ENCODE data around the gene TGM2.
A peak's percentile ranks its signal among the peaks of the same experiment; 100 is the strongest.

The TGM2 gene

DNA sequence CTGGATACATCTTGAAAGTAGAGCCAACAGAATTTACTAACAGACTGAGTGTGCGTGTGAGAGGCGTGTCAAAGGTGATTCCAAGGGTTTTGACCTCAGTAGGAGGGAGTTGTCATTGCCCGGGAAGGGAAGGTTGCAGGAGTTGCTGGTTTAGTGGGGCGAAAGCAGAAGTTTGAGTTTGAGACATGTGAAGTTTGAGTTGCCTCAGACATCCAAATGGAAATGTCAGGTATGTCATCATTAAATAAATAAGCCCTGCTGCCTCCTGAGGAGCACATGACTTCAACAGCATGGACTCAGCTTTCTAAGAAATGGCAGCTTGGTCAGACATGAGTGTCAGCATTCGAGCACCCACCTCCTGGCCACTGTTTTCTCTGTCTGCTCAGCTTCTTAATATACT is 26.6 kb upstream of the TGM2 start:
- Histone ChIP-seq H3K9ac (ENCODE audit: low read length) (no peak overlapping the region), H3K18ac (ENCODE audit: low read length) (no peak overlapping the region), H3K27ac (ENCODE audit: low read depth, low read length) (no peak overlapping the region), H3K79me2 (ENCODE audit: control insufficient read depth, insufficient read depth, low read length) (no peaks in the 10 kb centered on the region), H3K4me1 (ENCODE audit: control insufficient read depth, low read depth, low read length) (no peaks in the 10 kb centered on the region), H3K56ac (ENCODE audit: low read length) (no peak overlapping the region), H2BK5ac (ENCODE audit: low read length) (no peak overlapping the region), H2AK5ac (ENCODE audit: low read length) (no peak overlapping the region), H3K27me3 (ENCODE audit: insufficient read depth, low read length, poor library complexity) (no peaks in the 10 kb centered on the region), H2BK120ac (ENCODE audit: low read depth, low read length) (no peak overlapping the region), H3K23ac (ENCODE audit: low read length) (no peak overlapping the region), H3K4ac (ENCODE audit: low read depth, low read length) (no peak overlapping the region), H4K5ac (ENCODE audit: low read length) (no peak overlapping the region), H3K36me3 (ENCODE audit: control insufficient read depth, insufficient read depth, low read length) (no peaks in the 10 kb centered on the region), H3K4me2 (ENCODE audit: low read length) (no peak overlapping the region), H4K8ac (ENCODE audit: low read depth, low read length) (no peak overlapping the region), H2BK15ac (replicated peaks; ENCODE audit: low read depth) (no peak overlapping the region), H3K4me3 (ENCODE audit: low read length) (no peak overlapping the region), H3K79me1 (ENCODE audit: low read length) (no peaks in the 10 kb centered on the region)
- no peak for DNase-seq
- no CpG with 5 or more reads among the region's 5 CpGs for WGBS (ENCODE audit: extremely low coverage, insufficient coverage, low lambda C conversion rate)

DNA sequence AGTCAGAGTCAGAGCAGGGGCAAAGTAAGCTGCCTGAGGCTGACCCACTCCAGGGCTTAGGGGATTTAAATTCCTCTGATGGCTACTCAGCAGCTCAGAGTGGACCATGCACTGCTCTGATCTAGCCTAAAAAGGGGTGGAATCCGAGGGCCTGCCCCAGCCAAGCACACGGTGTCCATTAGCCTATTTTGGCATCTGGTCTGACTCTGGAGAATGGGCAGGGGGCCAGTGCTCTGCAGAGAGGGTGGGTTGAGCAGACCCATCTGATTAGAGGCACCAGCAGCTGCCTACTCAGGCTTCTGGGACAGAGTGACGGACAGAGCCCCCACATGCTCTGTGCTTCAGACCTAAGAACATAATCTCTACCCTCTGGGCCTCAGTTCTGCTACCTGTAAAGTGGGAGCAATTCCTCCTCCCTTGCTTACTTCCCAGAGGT is 25.9 kb upstream of the TGM2 start:
- Histone ChIP-seq H3K79me1 (ENCODE audit: low read length) (no peaks in the 10 kb centered on the region), H2BK15ac (replicated peaks; ENCODE audit: low read depth) (no peak overlapping the region), H3K27ac (ENCODE audit: low read depth, low read length) (no peak overlapping the region), H3K4ac (ENCODE audit: low read depth, low read length) (no peak overlapping the region), H3K4me2 (ENCODE audit: low read length) (no peak overlapping the region), H4K8ac (ENCODE audit: low read depth, low read length) (no peak overlapping the region), H3K18ac (ENCODE audit: low read length) (no peak overlapping the region), H2AK5ac (ENCODE audit: low read length) (no peak overlapping the region), H3K56ac (ENCODE audit: low read length) (no peak overlapping the region), H3K4me1 (ENCODE audit: control insufficient read depth, low read depth, low read length) (no peaks in the 10 kb centered on the region), H2BK120ac (ENCODE audit: low read depth, low read length) (no peak overlapping the region), H2BK5ac (ENCODE audit: low read length) (no peak overlapping the region), H3K23ac (ENCODE audit: low read length) (no peak overlapping the region), H3K27me3 (ENCODE audit: insufficient read depth, low read length, poor library complexity) (no peaks in the 10 kb centered on the region), H4K5ac (ENCODE audit: low read length) (no peak overlapping the region), H3K4me3 (ENCODE audit: low read length) (no peak overlapping the region), H3K79me2 (ENCODE audit: control insufficient read depth, insufficient read depth, low read length) (no peaks in the 10 kb centered on the region), H3K9ac (ENCODE audit: low read length) (no peak overlapping the region), H3K36me3 (ENCODE audit: control insufficient read depth, insufficient read depth, low read length) (no peaks in the 10 kb centered on the region)
- WGBS (ENCODE audit: extremely low coverage, insufficient coverage, low lambda C conversion rate), result no CpG with 5 or more reads among the region's 3 CpGs
- DNase-seq, result no peak

DNA sequence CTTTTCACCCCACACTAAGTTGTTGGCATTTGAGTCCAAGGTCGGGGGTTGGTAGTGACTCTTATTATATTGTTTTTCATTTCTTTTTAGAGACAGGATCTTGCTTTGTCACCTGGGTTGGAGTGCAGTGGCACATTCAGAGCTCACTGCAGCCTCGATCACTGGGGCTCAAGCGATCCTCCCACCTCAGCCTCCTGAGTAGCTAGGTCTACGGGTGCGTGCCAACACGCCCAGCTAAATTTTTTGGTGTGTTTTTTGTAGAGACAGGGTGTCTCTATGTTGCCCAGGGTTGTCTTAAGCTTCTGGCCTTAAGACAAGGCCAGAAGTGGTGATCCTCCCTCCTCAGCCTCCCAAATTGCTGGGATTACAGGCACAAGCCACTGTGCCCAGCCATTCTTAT is 25.1 kb upstream of the TGM2 start:
- no CpG with 5 or more reads among the region's 6 CpGs for WGBS (ENCODE audit: extremely low coverage, insufficient coverage, low lambda C conversion rate)
- H3K27ac ChIP-seq (ENCODE audit: low read depth, low read length), result no peak overlapping the region
- DNase-seq, result no peak

DNA sequence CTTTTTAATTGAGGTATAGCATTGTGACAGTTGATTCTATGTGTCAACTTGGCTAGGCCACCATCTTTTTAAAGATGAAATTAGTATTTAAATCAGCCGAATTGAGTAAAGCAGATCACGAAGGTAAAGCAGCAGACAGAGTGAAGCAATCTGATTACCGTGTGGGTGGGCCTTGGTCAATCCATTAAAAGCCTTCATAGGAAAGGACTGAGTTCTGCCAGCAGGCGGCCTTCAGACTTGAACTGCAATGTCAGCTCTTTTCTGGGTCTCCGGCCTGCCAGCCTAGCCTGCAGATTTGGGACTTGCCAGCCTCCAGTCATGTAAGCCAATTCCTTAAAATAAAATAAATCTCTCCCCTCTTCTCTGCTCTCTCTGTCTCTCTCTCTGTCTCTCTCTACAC is 22.4 kb upstream of the TGM2 start:
- Histone ChIP-seq H3K79me1 (ENCODE audit: low read length) (no peaks in the 10 kb centered on the region), H3K18ac (ENCODE audit: low read length) (no peak overlapping the region), H3K23ac (ENCODE audit: low read length) (no peak overlapping the region), H2AK5ac (ENCODE audit: low read length) (no peak overlapping the region), H2BK120ac (ENCODE audit: low read depth, low read length) (no peak overlapping the region), H2BK5ac (ENCODE audit: low read length) (no peak overlapping the region), H2BK15ac (replicated peaks; ENCODE audit: low read depth) (no peak overlapping the region), H4K8ac (ENCODE audit: low read depth, low read length) (no peak overlapping the region), H3K27me3 (ENCODE audit: insufficient read depth, low read length, poor library complexity) (no peaks in the 10 kb centered on the region), H3K4me3 (ENCODE audit: low read length) (no peak overlapping the region), H3K56ac (ENCODE audit: low read length) (no peak overlapping the region), H3K36me3 (ENCODE audit: control insufficient read depth, insufficient read depth, low read length) (no peaks in the 10 kb centered on the region), H4K5ac (ENCODE audit: low read length) (no peak overlapping the region), H3K4ac (ENCODE audit: low read depth, low read length) (no peak overlapping the region), H3K9ac (ENCODE audit: low read length) (no peak overlapping the region), H3K79me2 (ENCODE audit: control insufficient read depth, insufficient read depth, low read length) (no peaks in the 10 kb centered on the region), H3K4me2 (ENCODE audit: low read length) (no peak overlapping the region), H3K4me1 (ENCODE audit: control insufficient read depth, low read depth, low read length) (no peaks in the 10 kb centered on the region), H3K27ac (ENCODE audit: low read depth, low read length) (no peak overlapping the region)
- WGBS (ENCODE audit: extremely low coverage, insufficient coverage, low lambda C conversion rate), result no CpG with 5 or more reads among the region's 5 CpGs
- peak; percentile 69 for DNase-seq

More for the DNA sequence above, 25.1 kb upstream of the TGM2 start:
- Histone ChIP-seq H2BK120ac (ENCODE audit: low read depth, low read length) (no peak overlapping the region), H2AK5ac (ENCODE audit: low read length) (no peak overlapping the region), H4K8ac (ENCODE audit: low read depth, low read length) (no peak overlapping the region), H3K56ac (ENCODE audit: low read length) (no peak overlapping the region), H3K36me3 (ENCODE audit: control insufficient read depth, insufficient read depth, low read length) (no peaks in the 10 kb centered on the region), H2BK15ac (replicated peaks; ENCODE audit: low read depth) (no peak overlapping the region), H3K4me3 (ENCODE audit: low read length) (no peak overlapping the region), H3K4me2 (ENCODE audit: low read length) (no peak overlapping the region), H3K4ac (ENCODE audit: low read depth, low read length) (no peak overlapping the region), H3K23ac (ENCODE audit: low read length) (no peak overlapping the region), H3K27me3 (ENCODE audit: insufficient read depth, low read length, poor library complexity) (no peaks in the 10 kb centered on the region), H3K18ac (ENCODE audit: low read length) (no peak overlapping the region), H3K9ac (ENCODE audit: low read length) (no peak overlapping the region), H3K4me1 (ENCODE audit: control insufficient read depth, low read depth, low read length) (no peaks in the 10 kb centered on the region), H3K79me1 (ENCODE audit: low read length) (no peaks in the 10 kb centered on the region), H4K5ac (ENCODE audit: low read length) (no peak overlapping the region), H2BK5ac (ENCODE audit: low read length) (no peak overlapping the region), H3K79me2 (ENCODE audit: control insufficient read depth, insufficient read depth, low read length) (no peaks in the 10 kb centered on the region)

DNA sequence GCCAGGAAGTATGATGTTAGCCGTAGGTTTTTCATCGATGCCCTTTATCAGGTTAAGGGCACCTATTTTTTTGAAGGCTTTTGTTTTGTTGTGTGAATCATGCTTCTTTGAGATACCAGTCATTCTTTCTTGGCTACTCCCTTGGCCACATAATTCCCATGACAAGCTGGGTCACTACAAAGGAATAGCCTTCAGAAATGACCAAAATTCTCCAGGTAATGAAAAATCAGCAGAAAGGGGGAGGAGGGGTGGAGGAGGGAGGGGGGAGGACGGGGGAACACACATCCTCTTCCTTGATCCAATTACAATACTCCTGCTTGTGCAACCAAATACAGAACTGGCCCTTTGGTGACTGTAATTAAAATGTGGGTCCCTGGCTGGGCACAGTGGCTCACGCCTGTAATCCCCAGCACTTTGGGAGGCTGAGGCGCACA is 21.7 kb upstream of the TGM2 start:
- Histone ChIP-seq H3K56ac (ENCODE audit: low read length) (no peak overlapping the region), H3K23ac (ENCODE audit: low read length) (no peak overlapping the region), H3K27me3 (ENCODE audit: insufficient read depth, low read length, poor library complexity) (no peaks in the 10 kb centered on the region), H2BK5ac (ENCODE audit: low read length) (no peak overlapping the region), H3K36me3 (ENCODE audit: control insufficient read depth, insufficient read depth, low read length) (no peaks in the 10 kb centered on the region), H3K4me3 (ENCODE audit: low read length) (no peak overlapping the region), H3K4me2 (ENCODE audit: low read length) (no peak overlapping the region), H3K79me2 (ENCODE audit: control insufficient read depth, insufficient read depth, low read length) (no peaks in the 10 kb centered on the region), H3K4ac (ENCODE audit: low read depth, low read length) (no peak overlapping the region), H3K9ac (ENCODE audit: low read length) (no peak overlapping the region), H4K5ac (ENCODE audit: low read length) (no peak overlapping the region), H3K79me1 (ENCODE audit: low read length) (no peaks in the 10 kb centered on the region), H4K8ac (ENCODE audit: low read depth, low read length) (no peak overlapping the region), H2BK120ac (ENCODE audit: low read depth, low read length) (no peak overlapping the region), H2BK15ac (replicated peaks; ENCODE audit: low read depth) (no peak overlapping the region), H2AK5ac (ENCODE audit: low read length) (no peak overlapping the region), H3K18ac (ENCODE audit: low read length) (no peak overlapping the region), H3K4me1 (ENCODE audit: control insufficient read depth, low read depth, low read length) (no peaks in the 10 kb centered on the region), H3K27ac (ENCODE audit: low read depth, low read length) (no peak overlapping the region)
- WGBS (ENCODE audit: extremely low coverage, insufficient coverage, low lambda C conversion rate), result no CpG with 5 or more reads among the region's 5 CpGs
- DNase-seq, result no peak

DNA sequence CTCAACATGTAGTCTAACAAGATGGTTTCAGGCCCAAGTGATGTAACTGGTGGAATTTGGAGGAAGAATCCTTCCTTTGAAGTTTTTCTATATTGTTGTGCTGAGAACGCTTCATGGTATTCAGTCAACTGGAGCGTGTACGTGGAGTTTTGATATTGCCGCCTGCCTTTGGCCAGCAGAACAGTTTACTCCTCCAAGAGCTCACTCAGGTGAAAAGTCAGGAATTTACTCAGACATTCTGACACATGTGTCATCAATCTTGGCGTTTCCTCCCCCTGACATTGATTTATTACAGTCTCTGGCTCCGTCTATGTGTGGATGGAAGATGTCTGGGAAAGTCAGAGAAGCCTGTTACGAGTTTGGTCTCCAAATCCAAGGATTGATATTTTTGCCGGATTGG is 19.0 kb upstream of the TGM2 start:
- Histone ChIP-seq H3K4ac (ENCODE audit: low read depth, low read length) (no peak overlapping the region), H3K27me3 (ENCODE audit: insufficient read depth, low read length, poor library complexity) (no peaks in the 10 kb centered on the region), H3K9ac (ENCODE audit: low read length) (no peak overlapping the region), H2AK5ac (ENCODE audit: low read length) (no peak overlapping the region), H3K36me3 (ENCODE audit: control insufficient read depth, insufficient read depth, low read length) (no peaks in the 10 kb centered on the region), H3K27ac (ENCODE audit: low read depth, low read length) (no peak overlapping the region), H3K79me2 (ENCODE audit: control insufficient read depth, insufficient read depth, low read length) (no peaks in the 10 kb centered on the region), H3K79me1 (ENCODE audit: low read length) (no peaks in the 10 kb centered on the region), H3K4me1 (ENCODE audit: control insufficient read depth, low read depth, low read length) (no peaks in the 10 kb centered on the region), H2BK15ac (replicated peaks; ENCODE audit: low read depth) (no peak overlapping the region), H2BK5ac (ENCODE audit: low read length) (no peak overlapping the region), H4K8ac (ENCODE audit: low read depth, low read length) (no peak overlapping the region), H3K4me2 (ENCODE audit: low read length) (no peak overlapping the region), H2BK120ac (ENCODE audit: low read depth, low read length) (no peak overlapping the region), H3K18ac (ENCODE audit: low read length) (no peak overlapping the region), H3K56ac (ENCODE audit: low read length) (no peak overlapping the region), H4K5ac (ENCODE audit: low read length) (no peak overlapping the region), H3K4me3 (ENCODE audit: low read length) (no peak overlapping the region), H3K23ac (ENCODE audit: low read length) (no peak overlapping the region)
- DNase-seq, result no peak
- WGBS (ENCODE audit: extremely low coverage, insufficient coverage, low lambda C conversion rate), result no CpG with 5 or more reads among the region's 8 CpGs

Measured in mesendoderm (in vitro differentiated cells).